AML-193 (cell line): ENCODE data around the gene LPAR2.

Experiments used
- DNase-seq, 2 experiments: peaks; one replicate each; lab custom pipeline; 2025; lab: John Stamatoyannopoulos, UW

Gene LPAR2

DNA sequence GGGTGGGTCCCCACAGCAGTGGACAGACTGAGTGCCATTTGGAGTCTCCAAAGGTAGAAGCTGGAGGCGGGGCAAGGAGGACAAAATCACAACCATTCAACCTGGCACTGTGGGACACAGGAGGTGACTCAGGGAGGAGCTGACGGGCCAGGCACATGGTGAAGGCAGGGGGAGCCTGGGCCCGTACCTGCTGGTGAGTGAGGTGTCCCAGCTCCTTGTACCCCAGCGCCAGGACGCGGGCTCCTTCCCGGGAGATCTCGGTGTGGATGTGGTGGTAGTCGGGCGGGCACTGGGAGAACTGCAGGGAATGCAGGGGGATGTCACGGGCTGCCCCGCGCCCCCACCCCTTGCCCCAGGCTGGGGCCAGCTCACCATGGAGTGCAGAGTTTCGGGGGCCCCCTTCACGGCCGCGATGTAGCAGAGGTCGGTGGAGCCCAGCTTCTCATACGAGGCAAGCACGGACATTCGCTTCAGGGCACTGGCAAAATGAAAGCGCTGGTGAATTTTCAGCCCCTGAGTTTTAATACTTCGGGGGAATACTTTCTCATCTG is 25.7 kb upstream of the LPAR2 start:
- no peak for DNase-seq

DNA sequence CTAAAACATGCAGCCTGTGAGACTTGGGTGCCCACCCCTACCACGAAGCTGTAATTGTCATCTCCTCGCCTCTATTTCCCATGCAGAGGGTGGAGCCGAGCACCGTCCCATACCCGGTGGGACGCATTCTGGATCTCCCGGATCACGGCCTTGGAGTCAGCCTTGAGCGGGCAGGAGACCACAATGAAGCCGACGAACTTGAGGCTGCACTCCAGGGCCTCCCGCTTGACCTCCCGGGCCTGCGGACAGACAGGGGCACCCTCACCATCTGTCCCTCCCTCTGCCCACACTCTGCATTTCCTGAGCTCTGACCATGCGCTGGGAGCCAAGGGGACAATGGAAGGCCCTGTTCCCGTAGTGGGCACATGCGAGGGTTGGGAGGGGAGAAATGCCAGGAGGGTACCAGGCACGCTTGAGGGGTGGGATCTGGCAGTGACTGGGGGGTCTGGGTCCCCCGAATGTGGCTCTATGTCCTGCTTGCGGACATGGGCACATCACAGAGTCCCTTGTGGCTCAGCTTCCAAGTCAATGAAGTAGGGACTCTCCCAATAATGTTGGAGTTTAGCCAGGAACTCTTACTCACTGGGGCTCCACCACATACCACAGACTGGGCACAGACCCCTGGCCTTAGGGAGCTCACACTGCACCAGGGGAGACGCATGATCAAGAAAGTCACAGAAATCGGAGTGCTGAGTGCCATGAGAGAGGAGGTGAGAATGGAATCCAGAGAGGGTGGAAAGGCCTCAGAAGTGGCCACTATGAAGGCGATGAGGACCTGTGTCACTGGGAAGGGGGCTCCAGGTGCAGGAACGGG is 24.7 kb upstream of the LPAR2 start:
- DNase-seq = no peak

DNA sequence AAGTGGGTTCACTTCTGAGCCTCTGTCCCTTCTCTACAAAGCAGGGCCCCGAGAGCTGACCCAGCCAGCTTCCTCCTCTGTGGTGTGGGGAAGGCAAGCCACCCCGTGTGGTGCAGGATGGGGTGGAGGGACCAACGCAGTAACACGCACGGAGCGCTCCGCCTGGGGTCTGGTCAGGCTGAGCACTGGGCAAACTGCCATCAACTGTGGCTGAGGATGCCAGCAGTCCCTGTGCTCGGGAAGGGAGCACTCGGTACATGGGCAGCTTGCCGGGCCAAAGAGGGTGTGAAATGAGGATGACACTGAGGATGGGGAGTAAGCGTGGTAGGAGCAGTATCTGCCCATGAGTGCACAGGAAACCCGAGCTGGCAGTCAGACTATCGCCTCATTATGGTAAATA is 23.1 kb upstream of the LPAR2 start:
- no peak for DNase-seq

DNA sequence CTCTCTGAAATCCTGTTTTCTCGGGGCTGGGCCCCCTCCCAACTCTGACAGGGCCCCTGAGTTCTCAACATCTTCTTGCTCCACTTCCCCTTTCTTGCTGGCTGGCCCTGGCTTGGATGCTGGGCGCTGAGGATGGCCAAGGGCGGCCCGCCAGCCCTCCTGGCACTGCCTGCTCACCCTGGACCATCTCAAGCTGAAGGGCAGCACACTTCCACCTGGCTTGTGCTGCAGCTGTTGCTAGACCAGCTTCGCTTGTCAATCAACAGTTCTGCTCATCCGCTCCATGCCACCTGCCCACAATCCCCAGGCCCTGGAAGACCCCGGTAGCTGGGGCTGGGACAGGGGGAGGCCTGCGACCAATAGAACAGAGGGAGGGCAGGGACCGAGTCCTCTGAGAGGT is 22.3 kb upstream of the LPAR2 start:
- DNase-seq = no peak

DNA sequence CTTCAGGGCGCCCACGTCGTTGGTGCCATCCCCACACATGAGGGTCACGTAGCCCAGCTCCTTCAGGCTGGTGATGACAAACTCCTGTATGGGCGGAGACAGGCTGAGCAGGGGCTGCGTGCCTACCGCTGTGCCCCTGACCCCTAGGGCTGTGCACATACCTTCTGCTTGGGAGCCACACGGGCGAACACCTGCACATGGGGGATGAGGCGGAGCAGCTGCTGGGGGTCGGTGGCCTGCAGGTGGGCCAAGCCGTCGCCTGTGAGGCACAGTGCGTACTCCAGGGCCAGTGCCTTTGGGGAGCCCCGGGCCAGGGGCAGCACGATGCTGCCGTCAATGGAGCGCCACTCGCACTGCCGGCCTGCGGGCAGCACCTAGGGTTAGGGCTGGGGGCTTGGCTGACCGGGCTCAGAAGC is 21.6 kb upstream of the LPAR2 start:
- no peak for DNase-seq

DNA sequence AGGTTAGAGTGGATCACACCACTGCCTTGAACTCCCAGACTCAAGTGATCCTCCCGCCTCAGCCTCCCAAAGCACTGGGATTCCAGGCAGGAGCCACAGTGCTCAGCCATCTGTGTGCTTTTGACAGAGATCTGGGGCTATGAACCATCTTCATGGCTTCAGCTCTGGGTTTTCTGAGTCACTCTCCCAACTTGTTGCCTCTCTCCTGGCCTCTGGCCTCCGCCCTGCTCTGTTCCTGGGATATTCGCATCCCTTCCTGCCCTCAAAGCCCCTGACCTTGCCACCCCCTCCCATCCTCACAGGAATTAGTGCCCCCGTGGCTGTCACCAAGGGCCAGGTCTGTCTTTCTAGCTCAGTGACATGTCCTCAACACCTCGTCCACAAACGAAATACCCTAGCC is 21.1 kb upstream of the LPAR2 start:
- no peak for DNase-seq

DNA sequence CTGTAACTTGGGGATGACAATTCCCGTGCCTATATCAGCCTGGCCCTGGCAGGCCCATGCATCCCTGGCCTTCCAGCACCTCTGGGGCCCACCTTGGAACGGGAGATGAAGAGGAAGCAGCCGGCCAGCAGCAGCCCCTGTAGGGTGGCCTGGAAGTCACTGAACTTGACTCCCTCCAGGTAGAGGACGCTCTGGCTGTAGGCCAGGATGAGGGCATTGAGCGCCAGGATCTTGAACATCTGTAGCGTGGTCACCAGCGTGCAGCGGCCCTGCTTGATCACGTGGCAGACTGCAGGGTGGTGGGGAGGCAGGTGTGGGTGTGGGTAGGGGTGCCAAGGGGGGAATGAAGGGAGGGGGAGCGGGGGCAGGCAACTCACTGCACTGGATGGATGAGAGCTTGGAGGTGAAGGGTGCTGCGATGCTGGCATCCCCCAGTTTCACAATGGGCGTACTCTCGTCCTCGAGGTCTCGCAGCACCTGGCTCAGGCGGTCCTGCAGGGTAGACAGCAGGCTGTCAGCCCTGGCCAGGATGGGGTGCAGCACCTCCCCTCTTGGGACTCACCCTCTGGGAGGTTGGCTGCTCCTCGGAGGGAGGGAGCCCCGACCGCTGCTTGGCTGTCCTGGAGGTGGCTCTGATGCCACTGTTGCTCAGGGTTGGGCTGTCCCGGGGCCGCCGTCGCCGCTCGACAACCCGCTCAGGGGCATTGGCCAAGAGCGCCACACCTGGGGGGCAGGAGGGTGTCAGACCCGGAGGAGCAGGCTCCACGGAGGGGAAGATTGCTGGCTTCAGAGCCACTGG is 19.2 kb upstream of the LPAR2 start:
- no peak for DNase-seq

DNA sequence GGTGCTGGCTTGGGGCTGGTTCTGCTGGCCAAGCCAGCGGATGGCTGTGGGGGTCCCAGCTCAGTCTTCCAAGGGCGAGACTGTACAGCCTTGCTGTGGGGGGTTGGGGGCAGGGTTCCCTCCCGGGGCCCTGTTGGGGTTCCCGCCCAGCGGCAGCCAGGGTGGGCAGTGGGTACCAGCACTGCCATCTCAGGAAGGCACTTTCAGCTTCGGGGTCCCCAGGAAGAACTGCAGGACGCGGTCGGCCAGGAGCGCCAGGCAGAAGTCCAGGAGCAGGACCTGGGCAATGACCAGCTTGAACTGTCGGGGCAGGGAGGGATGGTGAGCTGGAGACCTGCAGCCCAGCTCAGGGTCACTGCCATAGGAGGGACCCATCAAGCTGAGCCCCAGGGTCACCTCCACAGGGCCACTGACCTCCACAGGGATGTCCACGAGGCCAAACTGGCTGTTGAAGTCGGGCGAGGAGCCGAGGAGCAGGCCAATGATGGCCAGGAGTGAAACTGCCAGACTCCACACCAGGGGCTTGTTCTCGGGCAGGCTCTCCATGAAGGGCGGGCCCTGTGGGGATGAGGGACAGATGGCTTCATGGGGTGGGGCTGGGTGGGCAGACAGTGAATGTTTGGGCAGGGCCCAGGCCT is 17.3 kb upstream of the LPAR2 start:
- DNase-seq = no peak

DNA sequence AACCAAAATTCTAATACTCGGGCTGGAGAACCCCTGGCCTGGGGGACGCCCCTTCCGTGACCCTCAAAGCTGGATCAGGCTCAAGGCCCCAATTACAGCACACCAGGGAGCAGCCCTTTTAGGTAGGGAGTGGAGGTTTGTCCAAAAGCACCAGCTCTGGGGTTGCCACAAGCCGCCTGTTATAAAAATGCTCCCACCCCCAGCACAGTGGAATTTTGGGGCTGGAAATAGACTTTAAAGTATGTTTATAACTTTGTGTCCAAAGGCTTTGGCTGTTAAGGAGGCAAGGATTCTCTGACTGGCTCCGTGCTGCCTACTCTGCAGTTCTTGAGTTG is 16.0 kb upstream of the LPAR2 start:
- no peak for DNase-seq

DNA sequence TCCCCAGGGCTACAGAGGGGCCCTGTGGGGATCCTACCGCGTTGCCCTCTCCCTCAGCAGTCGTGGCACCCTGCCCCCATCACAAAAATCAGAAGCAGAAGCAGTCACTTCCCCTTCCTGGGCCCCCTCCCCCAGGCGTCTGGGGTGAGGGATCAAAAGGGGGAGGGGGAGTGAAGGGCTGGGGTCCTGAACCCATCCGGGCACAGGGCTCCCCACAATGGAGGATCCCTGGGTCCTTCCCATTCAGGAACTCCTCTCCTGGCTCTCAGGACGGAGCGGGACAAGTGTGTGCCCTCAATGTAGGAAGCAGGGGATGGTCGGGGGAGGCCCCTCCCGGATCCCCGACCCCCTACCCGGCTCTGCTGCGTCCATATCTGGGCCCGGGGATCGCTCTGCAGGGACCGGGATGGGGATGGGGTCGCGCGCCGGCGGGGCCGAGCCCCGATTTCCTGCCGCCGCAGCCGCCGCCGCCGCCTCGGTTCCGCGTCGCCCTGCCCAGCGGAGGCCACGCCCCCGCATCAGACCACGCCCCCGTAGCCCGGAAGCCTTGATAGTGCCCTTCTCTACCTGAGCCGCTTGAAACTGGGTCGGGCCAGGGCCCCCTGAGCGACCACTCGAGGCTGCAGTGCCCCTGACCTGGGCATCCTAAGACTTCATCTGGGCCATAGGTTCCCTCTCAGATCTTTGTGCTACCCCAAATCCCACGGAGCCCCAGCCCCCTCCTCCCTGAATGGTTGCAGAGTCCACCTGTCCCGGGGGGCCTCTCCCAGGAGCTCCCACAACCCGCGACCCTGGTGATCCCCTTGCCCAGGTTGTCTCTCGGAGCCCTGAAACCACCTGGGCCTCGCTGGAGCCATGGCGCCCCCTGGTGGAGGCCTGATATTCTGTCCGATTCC is 15.4 kb upstream of the LPAR2 start, which contains the start of gene GMIP:
Gene GMIP, minus strand, starts transcription at position 500 of the 896 bp plus-strand sequence. Its CDS starts 128 bp downstream, at position 372.
- peak; percentile 59 to 65 for DNase-seq

DNA sequence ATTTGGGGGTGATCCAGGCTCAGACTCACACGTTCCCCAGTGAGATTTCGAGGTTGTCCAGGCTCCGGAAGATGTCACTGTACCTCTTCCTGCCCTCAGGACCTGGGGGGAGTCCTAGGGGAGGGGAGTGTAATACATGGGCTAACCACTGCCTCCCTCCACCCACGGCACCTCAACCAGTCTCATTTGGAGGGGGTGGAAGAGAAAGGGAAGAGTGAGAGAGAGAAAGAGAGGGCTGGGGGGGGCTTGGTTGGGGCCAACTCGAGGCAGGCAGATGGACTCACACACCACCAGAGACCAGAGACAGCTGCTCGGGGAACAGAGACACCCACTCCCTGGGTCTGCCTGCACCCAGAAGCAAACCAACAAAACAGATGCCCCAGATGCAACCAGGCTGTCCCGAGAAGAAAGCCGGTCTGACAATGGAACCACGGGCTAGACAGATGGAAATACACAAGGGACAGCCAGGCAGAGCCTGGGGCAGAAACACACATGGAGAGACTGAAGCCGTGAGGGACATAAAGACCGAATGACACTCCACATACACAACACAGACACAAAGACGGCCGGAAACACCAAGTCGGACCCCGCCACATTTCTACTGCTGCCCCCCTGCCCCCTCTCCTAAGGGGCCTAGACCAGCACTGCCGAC is 14.6 kb upstream of the LPAR2 start:
- DNase-seq = peak; percentile 14 to 28

DNA sequence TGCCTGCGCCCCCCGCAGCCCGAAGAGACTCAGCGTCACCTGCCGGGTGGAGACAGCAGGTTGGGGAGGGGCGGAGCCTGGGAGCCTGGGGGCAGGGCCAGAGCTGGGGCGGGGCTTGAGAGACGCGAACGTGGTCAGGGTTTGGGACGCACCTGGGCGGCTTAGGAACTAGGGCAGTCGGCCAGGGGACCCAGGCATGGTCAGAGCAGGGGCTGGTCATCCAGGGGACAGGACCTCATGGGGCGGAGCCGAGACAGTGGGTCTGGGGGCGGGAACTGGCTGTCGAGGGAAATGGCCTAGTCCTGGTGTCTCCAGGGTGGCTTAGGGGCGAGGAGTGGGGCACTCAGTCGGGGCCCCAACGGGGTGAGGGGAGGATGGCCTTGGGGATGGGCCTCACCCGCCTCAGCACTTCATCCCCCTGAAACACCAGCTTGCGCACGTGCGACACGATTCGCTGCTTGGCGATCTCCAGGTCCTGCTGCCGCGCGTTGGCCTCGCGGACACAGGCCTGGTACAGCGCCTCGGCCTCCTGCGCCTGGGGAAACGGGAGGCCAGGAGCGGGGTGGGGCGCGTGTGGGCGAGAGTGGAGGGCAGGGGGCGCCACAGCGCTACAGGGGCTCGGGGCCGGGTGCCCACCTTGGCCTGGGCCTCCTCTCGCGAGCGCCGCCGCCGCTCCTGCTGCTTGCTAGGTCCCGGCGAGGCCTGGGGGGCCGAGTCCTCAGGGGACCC is 9.7 kb upstream of the LPAR2 start:
- DNase-seq = no peak

DNA sequence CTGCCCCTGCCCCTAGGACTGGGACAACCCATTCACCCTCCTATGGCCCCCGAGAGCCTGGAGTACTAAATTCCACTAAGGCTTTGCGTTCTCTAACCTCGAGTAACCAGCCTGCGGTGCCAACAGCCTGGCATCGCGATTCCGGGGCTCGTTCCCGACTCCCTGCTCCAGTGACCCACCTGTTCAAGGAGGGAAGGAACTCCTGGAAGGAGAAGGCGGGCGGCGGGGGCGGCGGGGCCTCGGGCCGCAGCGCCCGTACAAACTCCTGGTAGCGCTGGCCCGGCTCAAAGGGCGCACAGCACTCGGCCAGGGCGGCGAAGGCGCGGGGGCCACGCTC is 9.1 kb upstream of the LPAR2 start:
- no peak for DNase-seq

DNA sequence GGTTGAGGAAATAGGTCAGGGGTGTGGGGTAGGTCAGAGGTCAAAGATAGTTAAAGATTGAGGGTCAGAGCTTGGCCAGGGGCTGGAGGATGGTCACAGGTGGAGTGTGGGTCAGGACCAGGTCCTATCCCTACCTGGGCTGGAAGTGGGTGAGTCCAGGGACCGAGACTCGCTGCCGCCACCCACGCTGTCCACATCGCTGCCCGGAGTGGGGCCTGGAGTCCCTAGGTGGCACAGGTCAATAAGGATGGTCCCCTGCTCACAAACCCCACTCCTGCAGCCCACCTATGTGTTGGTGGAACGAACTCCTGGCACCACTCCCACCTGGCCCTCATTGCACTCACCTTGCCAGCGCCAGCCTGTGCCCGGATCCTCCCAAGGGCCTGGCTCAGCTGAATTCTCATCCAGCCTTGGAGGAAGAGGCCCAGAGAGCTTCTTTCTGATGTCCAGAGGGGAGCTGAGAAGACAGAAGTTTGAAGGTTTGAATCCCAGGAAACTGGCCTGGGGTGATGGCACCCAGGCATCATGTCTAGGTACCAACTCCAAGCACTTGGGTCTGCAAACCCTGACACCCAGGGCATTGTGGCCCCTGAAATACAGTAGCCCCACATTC is 8.7 kb upstream of the LPAR2 start:
- no peak for DNase-seq

DNA sequence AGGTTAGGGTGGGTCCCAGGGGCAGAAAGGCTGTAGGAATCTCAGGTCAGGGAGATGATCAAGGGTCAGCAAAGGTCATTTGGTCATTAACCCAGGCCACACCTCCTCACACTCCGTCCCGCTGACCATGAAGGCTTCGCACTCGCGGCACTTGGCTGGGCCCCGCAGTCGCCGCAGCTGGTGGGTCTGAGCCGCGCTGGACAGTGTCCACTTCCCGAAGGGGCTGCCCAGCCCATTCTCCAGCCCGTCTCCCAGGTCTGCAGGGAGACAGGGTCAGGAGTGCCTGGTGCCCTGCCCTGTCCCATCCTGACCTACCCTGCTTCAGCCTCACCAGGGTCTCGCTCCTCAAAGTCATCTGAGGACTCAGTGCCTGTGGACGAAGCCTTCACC is 7.3 kb upstream of the LPAR2 start:
- no peak for DNase-seq

DNA sequence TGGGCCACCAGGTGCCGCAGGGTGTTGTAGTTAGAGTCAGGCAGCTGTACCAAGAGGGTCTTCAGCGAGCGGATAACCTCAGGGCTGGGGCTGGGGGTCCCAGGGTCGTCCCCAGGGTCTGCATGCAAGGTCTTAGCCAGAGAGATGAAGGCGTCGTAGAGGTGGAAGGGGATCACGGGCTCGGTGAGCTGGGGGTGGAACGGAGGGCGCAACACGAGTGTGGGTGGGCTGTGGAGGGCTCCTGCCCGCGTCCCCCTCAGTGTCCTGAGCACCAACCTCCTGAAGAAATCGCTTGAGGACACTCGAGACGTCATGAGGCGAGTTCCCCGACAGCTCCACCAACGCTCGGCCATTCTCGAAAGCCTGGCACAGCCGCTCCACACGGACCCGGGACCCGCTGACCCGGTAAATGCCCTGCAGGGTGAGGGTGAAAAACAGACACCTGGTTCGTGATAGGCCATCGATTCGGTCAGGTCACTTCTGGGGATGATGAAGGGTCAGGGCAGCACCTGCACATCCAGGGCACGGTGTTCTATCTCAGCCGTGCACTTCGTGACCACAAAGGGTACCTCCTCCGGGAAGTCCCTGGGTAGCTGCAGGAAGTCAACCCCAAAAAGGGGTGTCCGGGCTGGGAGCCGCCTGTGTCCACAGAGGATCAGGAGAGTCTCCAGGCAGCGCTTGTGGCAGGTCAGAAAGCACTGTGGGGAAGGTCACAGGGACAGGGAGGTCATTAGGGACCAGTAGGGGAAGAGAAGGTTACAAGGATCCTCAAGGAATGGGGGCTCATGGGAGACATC is 6.7 kb upstream of the LPAR2 start:
- DNase-seq = no peak

DNA sequence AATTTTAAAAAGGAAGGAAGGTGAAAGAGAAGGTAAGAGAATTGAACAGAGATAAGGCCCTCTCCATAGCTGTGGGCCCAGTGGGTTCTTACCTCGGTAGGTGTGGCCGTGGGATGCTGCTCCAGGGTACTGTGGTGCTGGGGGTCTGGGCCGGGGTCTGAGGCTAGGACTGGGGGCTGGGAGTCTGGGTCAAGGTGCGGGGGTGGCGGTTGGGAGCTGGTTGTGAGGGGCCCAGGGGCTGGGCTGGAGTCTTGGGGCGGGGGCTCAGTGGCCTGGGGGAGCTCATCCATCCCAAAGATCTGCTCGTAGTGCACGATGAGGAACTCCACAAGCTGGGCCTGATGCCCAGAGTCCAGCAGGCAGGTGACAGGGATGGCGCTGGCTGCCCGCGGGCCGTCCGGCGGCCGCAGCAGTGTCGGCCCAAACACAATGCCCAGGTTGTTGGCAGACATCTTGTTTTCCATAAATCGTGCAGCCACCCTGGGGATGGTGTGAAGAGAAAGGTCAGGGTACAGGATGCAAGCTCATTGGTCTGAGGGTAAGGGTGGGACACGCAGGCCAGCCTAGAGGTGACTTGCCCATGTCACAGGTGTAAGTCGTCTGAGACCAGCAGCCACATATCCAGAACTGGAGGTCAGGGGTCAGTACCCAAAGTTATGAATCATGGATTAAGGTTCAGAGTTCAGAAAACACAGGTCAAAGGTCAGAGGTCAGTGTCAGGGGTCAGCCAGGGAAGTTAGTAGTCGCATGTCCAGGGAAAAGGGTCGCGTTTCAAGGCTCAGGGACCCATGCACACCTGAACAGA is 5.9 kb upstream of the LPAR2 start:
- DNase-seq = no peak

DNA sequence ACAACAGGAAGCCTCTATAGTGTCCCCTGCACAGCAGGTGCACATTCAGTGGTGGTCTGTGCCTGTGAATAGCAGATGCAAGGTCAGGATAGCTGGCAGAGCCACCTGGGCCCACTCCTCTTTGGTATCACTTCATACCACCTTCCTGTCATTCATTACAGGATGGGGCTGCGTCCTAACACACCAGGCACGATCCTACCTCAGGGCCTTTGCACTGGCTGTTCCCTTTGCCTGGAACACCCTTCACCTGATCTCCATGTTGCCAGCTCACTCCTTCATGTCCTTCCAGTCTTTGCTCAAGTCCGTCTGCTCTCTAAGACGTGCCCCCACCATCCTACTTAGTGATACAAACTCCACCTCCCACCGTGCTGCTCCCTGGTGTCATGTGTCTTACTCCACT is 4.6 kb upstream of the LPAR2 start:
- no peak for DNase-seq
